Tibial artery (tissue), 4 donors: ENCODE results near the gene MYH7.
"Not testable (repeated sequence)": the region's sequence is repeated elsewhere in the genome, so short reads cannot be mapped to it uniquely, and the experiment has no call there.

Experiments
- DNase-seq, 2 donors: peaks; one replicate each; pipeline ENCODE4 v3.0.0-alpha.2; 2019
- H3K27ac ChIP-seq, 2 donors: fragments of 200-600 bp; sonication (generic) in 1 of 2; 1 replicate in 1 of 2; 2 replicates in 1 of 2; pipeline ENCODE4 v1.5.1; 2018 to 2019; ENCODE audit warnings: mild to moderate bottlenecking in 1 of 2
- H3K27me3 ChIP-seq, 2 donors: fragments of 200-600 bp; sonication (generic) in 1 of 2; one replicate each; pipeline versions ENCODE4 v1.5.1 to v1.6.0; 2016 to 2019
- H3K36me3 ChIP-seq, 3 donors: fragments of 200-600 bp; sonication (generic) in 2 of 3; one replicate each; pipeline ENCODE4 v1.5.1; 2016 to 2019; ENCODE audit warnings: mild to moderate bottlenecking in 2 of 3
- H3K4me1 ChIP-seq, 4 donors: fragments of 200-600 bp; sonication (generic) in 2 of 4; 1 replicate in 3 of 4; 2 replicates in 1 of 4; pipeline ENCODE4 v1.5.1; 2016 to 2019
- H3K4me3 ChIP-seq, 2 donors: fragments of 200-600 bp; sonication (generic) in 1 of 2; 1 replicate in 1 of 2; 2 replicates in 1 of 2; pipeline ENCODE4 v1.5.1; 2018 to 2019; ENCODE audit warnings: mild to moderate bottlenecking in 2 of 2
- H3K9me3 ChIP-seq, 3 donors: fragments of 200-600 bp; sonication (generic) in 1 of 3; one replicate each; pipeline ENCODE4 v1.5.1; 2016 to 2019
- CTCF ChIP-seq, 2 experiments: fragments of 200-600 bp in 1 of 2; fragments of 450-650 bp in 1 of 2; IDR thresholded peaks; one replicate each; pipeline ENCODE4 v1.5.1; 2017 to 2019; ENCODE audit warnings: antibody characterized with exemption in 2 of 2, mild to moderate bottlenecking in 1 of 2, moderate library complexity in 1 of 2
- intact Hi-C: fragments of 100-400 bp; cut with DNase I; formaldehyde crosslinking; loops from one replicate; pipeline ENCODE4 v1.15.0; 2023; ENCODE audit warnings: low total_unique reads

Gene MYH7

GRCh38 chr14:23396781-23397407 is 38.6 kb downstream of the MYH7 start:
- Histone ChIP-seq H3K27ac (no peak overlapping the region), H3K4me1 (no peaks in the 10 kb centered on the region), H3K36me3 (no peaks in the 10 kb centered on the region), H3K27me3 (peaks cover 0 to under 1% of the 10 kb centered on the region in 2 donors), H3K4me3 (no peak overlapping the region), H3K9me3 (no peaks in the 10 kb centered on the region)
- DNase-seq, result no peak
- no peak for TF ChIP-seq CTCF (IDR thresholded peaks at IDR 0.05)
- intact Hi-C loops, result no loop called here

GRCh38 chr14:23396126-23396525 is 39.3 kb downstream of the MYH7 start:
- H3K9me3 ChIP-seq, result no peaks in the 10 kb centered on the region
- H3K27me3 ChIP-seq, result no peaks in the 10 kb centered on the region
- no peak for DNase-seq
- TF ChIP-seq CTCF (IDR thresholded peaks at IDR 0.05), result no peak
- no peaks in the 10 kb centered on the region for H3K36me3 ChIP-seq
- no peak overlapping the region for H3K4me3 ChIP-seq
- H3K4me1 ChIP-seq, result no peaks in the 10 kb centered on the region
- intact Hi-C loops, result no loop called here
- no peak overlapping the region for H3K27ac ChIP-seq

GRCh38 chr14:23392613-23393012 is 42.8 kb downstream of the MYH7 start:
- intact Hi-C loops, result no loop called here
- Histone ChIP-seq H3K4me1 (no peaks in the 10 kb centered on the region), H3K9me3 (no peaks in the 10 kb centered on the region), H3K36me3 (no peaks in the 10 kb centered on the region), H3K4me3 (no peak overlapping the region), H3K27me3 (peaks cover 0 to 19% of the 10 kb centered on the region in 2 donors), H3K27ac (no peak overlapping the region)
- no peak for TF ChIP-seq CTCF (IDR thresholded peaks at IDR 0.05)
- DNase-seq, result no peak

GRCh38 chr14:23389871-23390270 is 45.6 kb downstream of the MYH7 start:
- H3K4me3 ChIP-seq, intact Hi-C loops, H3K36me3 ChIP-seq, H3K4me1 ChIP-seq, H3K9me3 ChIP-seq, DNase-seq, H3K27ac ChIP-seq: not testable (repeated sequence)
- H3K27me3 ChIP-seq, result peaks cover 0 to 19% of the 10 kb centered on the region in 2 donors

- no peak for TF ChIP-seq CTCF (IDR thresholded peaks at IDR 0.05)
- DNase-seq, result no peak
- Histone ChIP-seq H3K9me3 (no peaks in the 10 kb centered on the region), H3K4me3 (no peak overlapping the region), H3K36me3 (no peaks in the 10 kb centered on the region), H3K4me1 (no peaks in the 10 kb centered on the region), H3K27me3 (peaks cover 0 to 19% of the 10 kb centered on the region in 2 donors), H3K27ac (no peak overlapping the region)
- intact Hi-C loops, result no loop called here
These were observed 46.1 kb downstream of the MYH7 start for GRCh38 chr14:23389396-23389795.

- Histone ChIP-seq H3K27me3 (peaks cover 0 to 19% of the 10 kb centered on the region in 2 donors), H3K4me1 (no peaks in the 10 kb centered on the region), H3K4me3 (no peak overlapping the region), H3K27ac (no peak overlapping the region), H3K36me3 (no peaks in the 10 kb centered on the region), H3K9me3 (no peaks in the 10 kb centered on the region)
- intact Hi-C loops, result no loop called here
- DNase-seq, result no peak
- no peak for TF ChIP-seq CTCF (IDR thresholded peaks at IDR 0.05)
These were observed 46.5 kb downstream of the MYH7 start for GRCh38 chr14:23388996-23389395.
